HepG2 (cell line): ENCODE data around the gene ACBD5. TPM values are rescaled to one million over a fixed set of nuclear protein-coding genes. Genes with fewer than 3 reads are reported as not detected.
A peak's percentile ranks its signal among the peaks of the same experiment; 100 is the strongest.

Source experiments
- ELF4 ChIP-seq: sonication (generic); formaldehyde crosslinking; IDR thresholded peaks from 2 replicates; pipeline ENCODE4 v1.5.0; 2020; ENCODE audit warnings: missing genetic modification reagents, mild to moderate bottlenecking, moderate library complexity, borderline replicate concordance
- HDAC2 ChIP-seq: sonication (generic); formaldehyde crosslinking; IDR thresholded peaks from 2 replicates; pipeline ENCODE4 v1.4.0; 2020; ENCODE audit warnings: missing genetic modification reagents
- KLF15 ChIP-seq: sonication (generic); formaldehyde crosslinking; IDR thresholded peaks from 2 replicates; pipeline ENCODE4 v1.8.1; 2023; ENCODE audit warnings: borderline replicate concordance, mild to moderate bottlenecking, inconsistent platforms, missing genetic modification reagents, mixed read lengths
- POLR2AphosphoS2 ChIP-seq: IDR thresholded peaks from 2 replicates; pipeline ENCODE4 v1.6.1; 2011; ENCODE audit warnings: low read depth, low read length, improper control_type of control experiment
- SRSF9 ChIP-seq: fragments of 200-400 bp; formaldehyde crosslinking; IDR thresholded peaks from 2 replicates; pipeline ENCODE4 v1.6.1; 2018; ENCODE audit warnings: borderline replicate concordance, mild to moderate bottlenecking, low read depth, low read length; ENCODE audit not compliant: insufficient read depth, poor library complexity, severe bottlenecking
- ZBTB1 ChIP-seq: sonication (generic); formaldehyde crosslinking; IDR thresholded peaks from 2 replicates; pipeline ENCODE4 v1.4.0; 2020; ENCODE audit warnings: missing genetic modification reagents, borderline replicate concordance
- ZBTB21 ChIP-seq: sonication (generic); formaldehyde crosslinking; IDR thresholded peaks from 2 replicates; pipeline ENCODE4 v1.4.0; 2020; ENCODE audit warnings: missing genetic modification reagents
- ZNF317 ChIP-seq: sonication (generic); formaldehyde crosslinking; IDR thresholded peaks from 2 replicates; pipeline ENCODE4 v1.5.0; 2020; ENCODE audit warnings: mild to moderate bottlenecking, missing genetic modification reagents
- ZNF772 ChIP-seq: sonication (generic); formaldehyde crosslinking; IDR thresholded peaks from 2 replicates; pipeline ENCODE4 v1.5.0; 2020; ENCODE audit warnings: mild to moderate bottlenecking, missing genetic modification reagents
- polyA plus RNA-seq, 8 experiments: library from polyadenylated mRNA; depleted of rRNA in 3 of 8; stranded (reverse) in 7 of 8; unstranded in 1 of 8; fragments of >200 nt; fragmentation: Illumina TruSeq in 4 of 8; extraction: Trizol in 4 of 8; gene quantifications; 2 replicates each; pipeline versions ENCODE4 v1.2.1 to v1.2.3, GENCODE V29; 2011 to 2016; ENCODE audit warnings: low read depth in 4 of 8, missing spikeins in 1 of 8, mixed read lengths in 1 of 8; ENCODE audit not compliant: insufficient read depth in 1 of 8
- total RNA-seq, 5 experiments: library from RNA; depleted of rRNA; stranded (reverse); fragments of >200 nt; fragmentation: Illumina TruSeq; extraction: Trizol; gene quantifications; 2 replicates each; pipeline ENCODE4 v1.2.3, GENCODE V29; 2016; ENCODE audit warnings: low read depth in 1 of 5
- TF ChIP-seq, protein P1 (sequence below): sonication (generic); formaldehyde crosslinking; IDR thresholded peaks from 2 replicates; pipeline ENCODE4 v1.5.0; 2020; ENCODE audit warnings: mild to moderate bottlenecking, missing genetic modification reagents, borderline replicate concordance
- TF ChIP-seq, protein P2 (sequence below): sonication (generic); formaldehyde crosslinking; IDR thresholded peaks from 2 replicates; pipeline ENCODE4 v1.9.0; 2022; ENCODE audit warnings: missing genetic modification reagents, mild to moderate bottlenecking, borderline replicate concordance
- TF ChIP-seq, protein P3 (sequence below): sonication (generic); formaldehyde crosslinking; IDR thresholded peaks from 2 replicates; pipeline ENCODE4 v1.4.0; 2020; ENCODE audit warnings: missing genetic modification reagents, borderline replicate concordance
- TF ChIP-seq, protein P4 (sequence below): sonication (generic); formaldehyde crosslinking; IDR thresholded peaks from 2 replicates; pipeline ENCODE4 v1.9.0; 2021; ENCODE audit warnings: mild to moderate bottlenecking, missing genetic modification reagents

The ACBD5 gene
- total and polyA plus RNA-seq, 2 of the 13 experiments (the other 11 are each of a cell fraction or from before 2014, with no cell fraction given) = 10.3 to 14.8 TPM

DNA sequence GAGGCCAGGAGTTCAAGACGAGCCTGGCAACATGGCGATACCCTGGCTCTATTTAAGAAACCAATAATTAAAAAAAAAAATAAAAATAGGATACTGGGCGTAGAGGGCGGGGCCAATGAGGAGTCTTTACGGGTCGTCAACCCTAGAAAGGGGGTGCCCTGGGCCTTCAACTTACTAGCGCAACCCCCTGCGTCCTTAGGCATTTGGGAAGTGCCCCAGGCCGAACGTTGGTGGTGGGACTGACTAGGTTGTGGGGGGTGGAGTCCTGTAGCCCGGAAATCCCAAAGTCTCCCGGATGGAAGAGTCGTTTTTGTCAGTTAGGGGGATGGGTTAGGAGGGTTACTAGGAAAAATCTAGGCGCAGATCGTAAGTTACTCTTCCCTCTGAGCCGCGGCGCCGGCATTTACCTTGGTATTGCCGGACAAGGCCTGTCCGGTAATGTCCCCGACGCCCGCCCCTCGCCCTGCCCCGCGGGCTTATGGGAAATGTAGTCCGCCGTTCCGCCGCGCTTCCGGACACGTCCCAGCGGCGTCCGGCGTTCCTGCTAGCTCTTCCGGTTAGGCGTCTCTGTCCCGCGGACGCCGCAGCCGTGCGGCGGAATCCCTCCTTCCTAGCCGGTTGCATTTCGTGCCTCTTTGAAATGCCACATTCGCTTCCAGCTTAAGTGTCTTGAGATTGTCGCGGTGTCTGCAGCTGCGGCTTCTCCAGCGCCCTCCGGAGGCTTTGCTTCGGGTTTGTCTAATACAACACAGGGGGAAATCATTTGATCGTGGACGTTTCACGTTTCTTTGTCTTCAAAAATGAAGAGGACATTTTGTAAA is 1.3 kb upstream of the ACBD5 start (continued):
- no peak for TF ChIP-seq ZBTB1 (CRISPR knock-in tag)
- TF ChIP-seq, protein P1, sequence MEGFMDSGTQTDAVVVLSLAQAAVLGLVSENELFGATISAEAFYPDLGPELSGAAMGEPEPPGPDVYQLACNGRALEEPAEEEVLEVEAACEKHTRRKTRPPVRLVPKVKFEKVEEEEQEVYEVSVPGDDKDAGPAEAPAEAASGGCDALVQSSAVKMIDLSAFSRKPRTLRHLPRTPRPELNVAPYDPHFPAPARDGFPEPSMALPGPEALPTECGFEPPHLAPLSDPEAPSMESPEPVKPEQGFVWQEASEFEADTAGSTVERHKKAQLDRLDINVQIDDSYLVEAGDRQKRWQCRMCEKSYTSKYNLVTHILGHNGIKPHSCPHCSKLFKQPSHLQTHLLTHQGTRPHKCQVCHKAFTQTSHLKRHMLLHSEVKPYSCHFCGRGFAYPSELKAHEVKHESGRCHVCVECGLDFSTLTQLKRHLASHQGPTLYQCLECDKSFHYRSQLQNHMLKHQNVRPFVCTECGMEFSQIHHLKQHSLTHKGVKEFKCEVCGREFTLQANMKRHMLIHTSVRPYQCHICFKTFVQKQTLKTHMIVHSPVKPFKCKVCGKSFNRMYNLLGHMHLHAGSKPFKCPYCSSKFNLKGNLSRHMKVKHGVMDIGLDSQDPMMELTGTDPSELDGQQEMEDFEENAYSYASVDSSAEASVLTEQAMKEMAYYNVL (CRISPR knock-in tag) = peak; percentile 81; the same call in 1 of the 2 replicates
- peak; percentile 72; the same call in 1 of the 2 replicates for TF ChIP-seq HDAC2 (CRISPR knock-in tag)
- TF ChIP-seq KLF15 = peak; percentile 77; the same call in 1 of the 2 replicates
- TF ChIP-seq, protein P2, sequence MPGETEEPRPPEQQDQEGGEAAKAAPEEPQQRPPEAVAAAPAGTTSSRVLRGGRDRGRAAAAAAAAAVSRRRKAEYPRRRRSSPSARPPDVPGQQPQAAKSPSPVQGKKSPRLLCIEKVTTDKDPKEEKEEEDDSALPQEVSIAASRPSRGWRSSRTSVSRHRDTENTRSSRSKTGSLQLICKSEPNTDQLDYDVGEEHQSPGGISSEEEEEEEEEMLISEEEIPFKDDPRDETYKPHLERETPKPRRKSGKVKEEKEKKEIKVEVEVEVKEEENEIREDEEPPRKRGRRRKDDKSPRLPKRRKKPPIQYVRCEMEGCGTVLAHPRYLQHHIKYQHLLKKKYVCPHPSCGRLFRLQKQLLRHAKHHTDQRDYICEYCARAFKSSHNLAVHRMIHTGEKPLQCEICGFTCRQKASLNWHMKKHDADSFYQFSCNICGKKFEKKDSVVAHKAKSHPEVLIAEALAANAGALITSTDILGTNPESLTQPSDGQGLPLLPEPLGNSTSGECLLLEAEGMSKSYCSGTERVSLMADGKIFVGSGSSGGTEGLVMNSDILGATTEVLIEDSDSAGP (CRISPR knock-in tag) = no peak
- TF ChIP-seq SRSF9 = no peak
- peak; percentile 65; the same call in 1 of the 2 replicates for TF ChIP-seq ZBTB21
- TF ChIP-seq POLR2AphosphoS2 = 0 out of 2 replicates have a peak, but pooled peaks have one; percentile 42
- peak; percentile 67; the same call in 1 of the 2 replicates for TF ChIP-seq ZNF772
- TF ChIP-seq ELF4 = peak; percentile 14; the same call in 1 of the 2 replicates
- TF ChIP-seq, protein P3, sequence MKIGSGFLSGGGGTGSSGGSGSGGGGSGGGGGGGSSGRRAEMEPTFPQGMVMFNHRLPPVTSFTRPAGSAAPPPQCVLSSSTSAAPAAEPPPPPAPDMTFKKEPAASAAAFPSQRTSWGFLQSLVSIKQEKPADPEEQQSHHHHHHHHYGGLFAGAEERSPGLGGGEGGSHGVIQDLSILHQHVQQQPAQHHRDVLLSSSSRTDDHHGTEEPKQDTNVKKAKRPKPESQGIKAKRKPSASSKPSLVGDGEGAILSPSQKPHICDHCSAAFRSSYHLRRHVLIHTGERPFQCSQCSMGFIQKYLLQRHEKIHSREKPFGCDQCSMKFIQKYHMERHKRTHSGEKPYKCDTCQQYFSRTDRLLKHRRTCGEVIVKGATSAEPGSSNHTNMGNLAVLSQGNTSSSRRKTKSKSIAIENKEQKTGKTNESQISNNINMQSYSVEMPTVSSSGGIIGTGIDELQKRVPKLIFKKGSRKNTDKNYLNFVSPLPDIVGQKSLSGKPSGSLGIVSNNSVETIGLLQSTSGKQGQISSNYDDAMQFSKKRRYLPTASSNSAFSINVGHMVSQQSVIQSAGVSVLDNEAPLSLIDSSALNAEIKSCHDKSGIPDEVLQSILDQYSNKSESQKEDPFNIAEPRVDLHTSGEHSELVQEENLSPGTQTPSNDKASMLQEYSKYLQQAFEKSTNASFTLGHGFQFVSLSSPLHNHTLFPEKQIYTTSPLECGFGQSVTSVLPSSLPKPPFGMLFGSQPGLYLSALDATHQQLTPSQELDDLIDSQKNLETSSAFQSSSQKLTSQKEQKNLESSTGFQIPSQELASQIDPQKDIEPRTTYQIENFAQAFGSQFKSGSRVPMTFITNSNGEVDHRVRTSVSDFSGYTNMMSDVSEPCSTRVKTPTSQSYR = no peak
- TF ChIP-seq, protein P4, sequence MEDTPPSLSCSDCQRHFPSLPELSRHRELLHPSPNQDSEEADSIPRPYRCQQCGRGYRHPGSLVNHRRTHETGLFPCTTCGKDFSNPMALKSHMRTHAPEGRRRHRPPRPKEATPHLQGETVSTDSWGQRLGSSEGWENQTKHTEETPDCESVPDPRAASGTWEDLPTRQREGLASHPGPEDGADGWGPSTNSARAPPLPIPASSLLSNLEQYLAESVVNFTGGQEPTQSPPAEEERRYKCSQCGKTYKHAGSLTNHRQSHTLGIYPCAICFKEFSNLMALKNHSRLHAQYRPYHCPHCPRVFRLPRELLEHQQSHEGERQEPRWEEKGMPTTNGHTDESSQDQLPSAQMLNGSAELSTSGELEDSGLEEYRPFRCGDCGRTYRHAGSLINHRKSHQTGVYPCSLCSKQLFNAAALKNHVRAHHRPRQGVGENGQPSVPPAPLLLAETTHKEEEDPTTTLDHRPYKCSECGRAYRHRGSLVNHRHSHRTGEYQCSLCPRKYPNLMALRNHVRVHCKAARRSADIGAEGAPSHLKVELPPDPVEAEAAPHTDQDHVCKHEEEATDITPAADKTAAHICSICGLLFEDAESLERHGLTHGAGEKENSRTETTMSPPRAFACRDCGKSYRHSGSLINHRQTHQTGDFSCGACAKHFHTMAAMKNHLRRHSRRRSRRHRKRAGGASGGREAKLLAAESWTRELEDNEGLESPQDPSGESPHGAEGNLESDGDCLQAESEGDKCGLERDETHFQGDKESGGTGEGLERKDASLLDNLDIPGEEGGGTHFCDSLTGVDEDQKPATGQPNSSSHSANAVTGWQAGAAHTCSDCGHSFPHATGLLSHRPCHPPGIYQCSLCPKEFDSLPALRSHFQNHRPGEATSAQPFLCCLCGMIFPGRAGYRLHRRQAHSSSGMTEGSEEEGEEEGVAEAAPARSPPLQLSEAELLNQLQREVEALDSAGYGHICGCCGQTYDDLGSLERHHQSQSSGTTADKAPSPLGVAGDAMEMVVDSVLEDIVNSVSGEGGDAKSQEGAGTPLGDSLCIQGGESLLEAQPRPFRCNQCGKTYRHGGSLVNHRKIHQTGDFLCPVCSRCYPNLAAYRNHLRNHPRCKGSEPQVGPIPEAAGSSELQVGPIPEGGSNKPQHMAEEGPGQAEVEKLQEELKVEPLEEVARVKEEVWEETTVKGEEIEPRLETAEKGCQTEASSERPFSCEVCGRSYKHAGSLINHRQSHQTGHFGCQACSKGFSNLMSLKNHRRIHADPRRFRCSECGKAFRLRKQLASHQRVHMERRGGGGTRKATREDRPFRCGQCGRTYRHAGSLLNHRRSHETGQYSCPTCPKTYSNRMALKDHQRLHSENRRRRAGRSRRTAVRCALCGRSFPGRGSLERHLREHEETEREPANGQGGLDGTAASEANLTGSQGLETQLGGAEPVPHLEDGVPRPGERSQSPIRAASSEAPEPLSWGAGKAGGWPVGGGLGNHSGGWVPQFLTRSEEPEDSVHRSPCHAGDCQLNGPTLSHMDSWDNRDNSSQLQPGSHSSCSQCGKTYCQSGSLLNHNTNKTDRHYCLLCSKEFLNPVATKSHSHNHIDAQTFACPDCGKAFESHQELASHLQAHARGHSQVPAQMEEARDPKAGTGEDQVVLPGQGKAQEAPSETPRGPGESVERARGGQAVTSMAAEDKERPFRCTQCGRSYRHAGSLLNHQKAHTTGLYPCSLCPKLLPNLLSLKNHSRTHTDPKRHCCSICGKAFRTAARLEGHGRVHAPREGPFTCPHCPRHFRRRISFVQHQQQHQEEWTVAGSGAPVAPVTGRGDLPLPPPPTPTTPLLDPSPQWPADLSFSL (CRISPR knock-in tag) = no peak
- peak; percentile 29; the same call in 1 of the 2 replicates for TF ChIP-seq ZNF317 (CRISPR knock-in tag)
